Measurements from ENCODE around the gene IGSF22. TPM values are rescaled to one million over a fixed set of nuclear protein-coding genes. Genes with fewer than 3 reads are reported as not detected.

The IGSF22 gene
- total RNA-seq, 6 donors from 2014 or later = 1.2 to 21.0 (median 2.1) TPM; not detected in 3

DNA sequence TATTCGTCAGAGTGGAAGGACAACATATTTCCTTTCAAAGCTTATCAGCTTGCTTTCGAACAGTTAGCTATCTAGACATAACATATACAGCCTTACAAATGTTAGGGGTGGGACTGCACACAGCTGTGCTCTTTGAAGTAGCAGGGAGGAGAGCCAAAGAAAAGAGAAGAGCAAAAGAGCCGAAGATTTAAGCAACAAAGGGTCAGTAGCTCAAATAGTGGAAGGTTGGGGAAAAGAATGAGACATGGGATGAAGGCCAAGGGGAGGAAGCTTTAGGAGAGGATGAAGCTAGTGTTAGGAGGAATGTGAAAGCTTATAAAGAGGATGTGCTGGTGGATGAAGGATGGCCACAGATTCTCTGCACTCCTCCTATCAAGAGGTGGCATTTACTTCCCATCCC lies 31.8 kb upstream of the IGSF22 start:
- TF ChIP-seq, protein P1, sequence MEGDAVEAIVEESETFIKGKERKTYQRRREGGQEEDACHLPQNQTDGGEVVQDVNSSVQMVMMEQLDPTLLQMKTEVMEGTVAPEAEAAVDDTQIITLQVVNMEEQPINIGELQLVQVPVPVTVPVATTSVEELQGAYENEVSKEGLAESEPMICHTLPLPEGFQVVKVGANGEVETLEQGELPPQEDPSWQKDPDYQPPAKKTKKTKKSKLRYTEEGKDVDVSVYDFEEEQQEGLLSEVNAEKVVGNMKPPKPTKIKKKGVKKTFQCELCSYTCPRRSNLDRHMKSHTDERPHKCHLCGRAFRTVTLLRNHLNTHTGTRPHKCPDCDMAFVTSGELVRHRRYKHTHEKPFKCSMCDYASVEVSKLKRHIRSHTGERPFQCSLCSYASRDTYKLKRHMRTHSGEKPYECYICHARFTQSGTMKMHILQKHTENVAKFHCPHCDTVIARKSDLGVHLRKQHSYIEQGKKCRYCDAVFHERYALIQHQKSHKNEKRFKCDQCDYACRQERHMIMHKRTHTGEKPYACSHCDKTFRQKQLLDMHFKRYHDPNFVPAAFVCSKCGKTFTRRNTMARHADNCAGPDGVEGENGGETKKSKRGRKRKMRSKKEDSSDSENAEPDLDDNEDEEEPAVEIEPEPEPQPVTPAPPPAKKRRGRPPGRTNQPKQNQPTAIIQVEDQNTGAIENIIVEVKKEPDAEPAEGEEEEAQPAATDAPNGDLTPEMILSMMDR (IDR thresholded peaks at IDR 0.05) = no peak
- TF ChIP-seq POLR2AphosphoS5 (IDR thresholded peaks at IDR 0.05) (no peak), POLR2A (IDR thresholded peaks at IDR 0.05) (no peak), EP300 (IDR thresholded peaks at IDR 0.05) (no peak)
- Histone ChIP-seq H3K27me3 (no peaks in the 10 kb centered on the region), H3K4me1 (no peaks in the 10 kb centered on the region), H3K27ac (no peak overlapping the region), H3K36me3 (no peaks in the 10 kb centered on the region), H3K4me3 (no peak overlapping the region), H3K9me3 (no peaks in the 10 kb centered on the region)
- WGBS, 2 donors = 13 to 43% methylated on average over 3 of the region's 3 CpGs
- ATAC-seq (ENCODE audit: low FRiP score in 2 of 2) (no peak), DNase-seq (no peak)

DNA sequence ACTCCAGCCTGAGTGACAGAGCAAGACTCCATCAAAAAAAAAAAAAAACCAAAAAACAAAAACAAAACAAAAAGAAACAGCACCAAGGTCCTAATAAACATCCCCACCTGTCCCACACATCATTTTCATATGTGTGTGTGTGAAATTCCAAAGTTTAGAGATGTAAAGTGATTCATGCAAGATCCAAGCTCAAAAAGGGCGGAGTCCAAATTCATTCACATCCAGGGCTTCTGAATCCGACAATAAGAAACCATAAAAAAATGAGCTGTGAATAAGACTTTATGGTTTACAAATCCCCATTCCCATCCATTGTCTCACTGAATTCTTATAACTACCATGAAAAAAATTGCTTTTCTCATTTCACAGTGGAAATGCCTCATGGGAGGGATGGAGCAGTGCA lies 30.9 kb upstream of the IGSF22 start:
- WGBS, 2 donors = 85 to 88% methylated on average over 2 of the region's 2 CpGs
- Histone ChIP-seq H3K4me3 (no peak overlapping the region), H3K9me3 (no peaks in the 10 kb centered on the region), H3K27ac (no peak overlapping the region), H3K4me1 (no peaks in the 10 kb centered on the region), H3K27me3 (no peaks in the 10 kb centered on the region), H3K36me3 (no peaks in the 10 kb centered on the region)
- ATAC-seq (ENCODE audit: low FRiP score in 2 of 2) (no peak), DNase-seq (no peak)
- TF ChIP-seq POLR2A (IDR thresholded peaks at IDR 0.05) = no peak
- TF ChIP-seq EP300 (IDR thresholded peaks at IDR 0.05) = no peak
- TF ChIP-seq, protein P1 (IDR thresholded peaks at IDR 0.05) = no peak
- no peak for TF ChIP-seq POLR2AphosphoS5 (IDR thresholded peaks at IDR 0.05)

DNA sequence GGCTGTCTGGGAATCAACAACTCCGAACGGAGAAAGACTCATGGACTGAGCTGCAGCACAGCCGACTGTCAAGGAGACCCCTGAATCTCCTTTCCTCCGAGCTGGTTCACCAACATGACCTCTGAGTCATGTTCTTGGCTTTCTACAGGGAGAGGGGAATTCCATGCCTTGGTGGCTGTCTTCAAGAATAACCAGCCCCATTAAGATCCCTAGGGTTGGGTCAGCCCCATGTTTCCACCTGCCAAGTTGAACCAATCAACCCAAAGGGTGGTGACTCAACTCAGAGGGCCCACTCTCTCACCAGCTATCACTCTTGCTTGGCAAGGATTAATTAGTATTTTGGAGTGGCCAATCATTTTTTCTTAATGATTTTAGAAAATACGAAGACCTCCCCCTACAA lies 28.3 kb upstream of the IGSF22 start:
- H3K36me3 ChIP-seq = no peaks in the 10 kb centered on the region
- no peaks in the 10 kb centered on the region for H3K27me3 ChIP-seq
- no peak overlapping the region for H3K27ac ChIP-seq
- WGBS, 2 donors = 61 to 77% methylated on average over 5 of the region's 5 CpGs
- H3K4me1 ChIP-seq = no peaks in the 10 kb centered on the region
- TF ChIP-seq POLR2A (IDR thresholded peaks at IDR 0.05) (no peak), POLR2AphosphoS5 (IDR thresholded peaks at IDR 0.05) (no peak), EP300 (IDR thresholded peaks at IDR 0.05) (no peak)
- TF ChIP-seq, protein P1 (IDR thresholded peaks at IDR 0.05) = no peak
- H3K4me3 ChIP-seq = no peak overlapping the region
- ATAC-seq (ENCODE audit: low FRiP score in 2 of 2) (no peak), DNase-seq (no peak)
- H3K9me3 ChIP-seq = no peaks in the 10 kb centered on the region

DNA sequence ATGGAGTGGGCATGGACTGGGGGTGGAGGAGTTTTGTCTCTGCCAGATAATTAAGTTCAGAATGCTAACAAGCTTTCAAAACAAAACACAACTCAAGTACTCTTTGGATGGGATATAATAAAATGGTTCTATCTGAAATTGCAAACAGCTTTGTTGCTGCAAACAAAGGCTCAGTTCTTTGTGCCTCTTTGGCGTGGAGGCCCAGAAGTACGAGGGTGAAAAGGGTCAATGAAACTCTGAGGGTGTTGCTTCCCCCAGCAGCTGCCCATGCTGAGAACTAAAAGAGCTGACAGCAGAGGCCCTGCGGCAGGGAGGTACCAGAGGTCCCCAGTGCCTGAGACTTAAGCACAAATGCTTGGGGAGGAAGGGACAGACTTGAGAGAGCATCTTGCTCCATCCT lies 26.5 kb upstream of the IGSF22 start:
- DNase-seq (no peak), ATAC-seq (ENCODE audit: low FRiP score in 2 of 2) (no peak)
- Histone ChIP-seq H3K36me3 (no peaks in the 10 kb centered on the region), H3K27me3 (no peaks in the 10 kb centered on the region), H3K27ac (no peak overlapping the region), H3K4me1 (no peaks in the 10 kb centered on the region), H3K4me3 (no peak overlapping the region), H3K9me3 (no peaks in the 10 kb centered on the region)
- TF ChIP-seq POLR2A (IDR thresholded peaks at IDR 0.05) = no peak
- TF ChIP-seq, protein P1 (IDR thresholded peaks at IDR 0.05) = no peak
- TF ChIP-seq POLR2AphosphoS5 (IDR thresholded peaks at IDR 0.05) = no peak
- no peak for TF ChIP-seq EP300 (IDR thresholded peaks at IDR 0.05)
- WGBS, 2 donors = 53 to 58% methylated on average over 3 of the region's 3 CpGs

DNA sequence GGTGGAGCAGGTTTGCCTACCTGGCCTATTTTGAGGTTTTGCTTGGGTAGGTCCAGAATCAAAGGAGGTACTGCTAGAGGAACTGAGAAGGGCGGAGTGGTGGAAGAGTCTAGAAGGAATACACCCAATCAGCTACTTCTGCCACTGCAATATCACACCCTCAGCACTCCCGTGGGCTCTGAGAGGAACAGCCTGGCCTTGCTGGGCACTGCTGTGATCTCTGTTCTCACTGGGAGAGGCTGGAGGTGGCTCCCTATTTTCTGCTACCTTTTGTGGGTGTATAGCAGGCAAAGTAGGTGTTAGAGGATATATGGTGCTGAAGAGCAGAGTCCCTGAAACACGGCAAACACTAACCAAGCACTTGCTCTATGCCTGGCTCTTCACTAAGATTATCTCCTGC lies 25.0 kb upstream of the IGSF22 start:
- Histone ChIP-seq H3K4me1 (no peaks in the 10 kb centered on the region), H3K9me3 (no peaks in the 10 kb centered on the region), H3K27me3 (no peaks in the 10 kb centered on the region), H3K36me3 (no peaks in the 10 kb centered on the region), H3K27ac (no peak overlapping the region), H3K4me3 (no peak overlapping the region)
- 78 to 85% methylated on average over 3 of the region's 3 CpGs for WGBS, 2 donors
- no peak for TF ChIP-seq POLR2AphosphoS5 (IDR thresholded peaks at IDR 0.05)
- no peak for TF ChIP-seq EP300 (IDR thresholded peaks at IDR 0.05)
- DNase-seq (no peak), ATAC-seq (ENCODE audit: low FRiP score in 2 of 2) (no peak)

Data from upper lobe of left lung (tissue), 6 donors.